HUDEP-2 (cell line): Measurements from ENCODE around the gene RASGEF1C.
"Not testable (repeated sequence)": the region's sequence is repeated elsewhere in the genome, so short reads cannot be mapped to it uniquely, and the experiment has no call there.

Experiments used
- DNase-seq, 76 experiments: peaks; one replicate each; lab custom pipeline; 2025; ENCODE audit not compliant: unreplicated experiment in 76 of 76; lab: John Stamatoyannopoulos, UW

RASGEF1C gene

DNA sequence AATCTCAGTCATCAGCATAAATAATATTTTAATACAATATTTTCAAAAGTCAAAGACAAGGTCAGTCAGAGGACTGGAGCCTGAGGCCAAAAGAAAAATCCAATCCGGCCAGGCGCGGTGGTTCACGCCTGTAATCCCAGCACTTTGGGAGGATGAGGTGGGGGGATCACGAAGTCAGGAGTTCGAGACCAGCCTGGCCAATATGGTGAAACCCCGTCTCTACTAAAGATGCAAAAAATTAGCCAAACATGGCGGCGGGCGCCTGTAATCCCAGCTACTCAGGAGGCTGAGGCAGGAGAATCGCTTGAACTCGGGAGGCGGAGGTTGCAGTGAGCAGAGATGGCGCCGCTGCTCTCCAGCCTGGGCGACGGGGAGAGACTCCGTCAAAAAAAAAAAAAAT, 119.4 kb downstream of the RASGEF1C start:
- not testable (repeated sequence) for DNase-seq

DNA sequence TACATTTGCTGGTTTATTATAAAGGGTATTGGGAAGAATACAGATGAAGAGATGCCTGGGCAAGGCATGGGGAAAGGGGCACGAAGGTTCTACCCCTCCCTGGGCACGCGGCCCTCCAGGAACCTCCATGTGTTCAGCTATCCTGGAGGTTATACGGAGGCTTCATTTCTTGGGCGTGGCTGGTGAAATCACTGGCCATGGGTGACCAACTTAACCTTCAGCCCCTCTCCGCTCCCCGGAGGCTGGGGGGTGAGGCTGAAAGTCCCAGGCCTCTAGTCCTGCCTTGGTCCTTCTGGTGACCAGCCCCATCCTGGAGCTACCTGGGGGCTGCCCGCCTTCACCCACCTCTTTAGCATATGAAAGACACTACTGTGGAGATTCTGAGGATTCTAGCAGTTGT, 120.5 kb downstream of the RASGEF1C start:
- no peak for DNase-seq

DNA sequence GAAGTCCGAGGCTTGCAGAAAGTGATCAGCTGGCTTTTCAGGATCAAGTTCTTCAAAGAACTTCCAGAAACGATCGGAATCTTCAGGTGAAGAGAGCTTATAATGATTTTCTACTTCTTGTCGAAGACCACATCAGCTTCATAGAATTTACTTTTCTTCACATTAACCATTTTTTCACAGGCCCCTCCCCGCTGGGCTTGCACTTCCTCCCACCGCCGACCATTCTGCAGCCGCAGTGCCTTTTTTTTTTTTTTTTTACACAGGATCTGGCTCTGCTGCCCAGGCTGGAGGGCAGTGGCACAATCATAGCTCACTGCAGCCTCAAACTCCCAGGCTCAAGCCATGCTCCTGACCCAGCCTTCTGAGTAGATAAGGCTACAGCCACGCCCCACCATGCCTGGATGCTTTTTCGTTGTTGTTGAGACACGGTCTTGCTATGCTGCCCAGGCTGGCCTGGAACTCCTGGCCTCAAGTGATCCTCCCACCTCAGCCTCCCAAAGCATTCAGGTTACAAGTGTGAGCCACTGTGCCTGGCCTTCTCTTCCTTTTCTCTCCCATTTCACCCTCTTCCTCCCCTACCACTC, 122.1 kb downstream of the RASGEF1C start:
- peak in 13 of 76 experiments; percentile 6 to 55 (median 22) for DNase-seq

DNA sequence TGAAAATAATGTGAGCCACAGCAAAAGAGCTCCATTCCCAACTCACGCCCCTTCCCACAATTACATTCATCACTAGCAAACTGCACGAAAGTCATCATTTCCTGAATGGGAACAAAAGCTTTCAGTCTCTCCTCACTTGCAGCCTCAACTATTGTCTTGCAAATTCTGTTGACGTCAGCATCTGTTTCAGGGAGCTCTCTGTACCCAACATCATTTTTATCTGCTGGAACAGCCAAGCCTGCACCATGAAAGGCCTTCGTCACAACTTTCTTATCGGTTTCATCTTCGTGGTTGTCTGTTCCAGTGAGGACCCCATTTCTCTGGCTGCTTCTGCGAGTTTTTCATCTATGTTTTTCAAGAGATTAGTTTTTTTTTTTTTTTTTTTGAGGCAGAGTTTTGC, 123.2 kb downstream of the RASGEF1C start:
- DNase-seq, result peak in 25 of 76 experiments; percentile 5 to 60 (median 27)

DNA sequence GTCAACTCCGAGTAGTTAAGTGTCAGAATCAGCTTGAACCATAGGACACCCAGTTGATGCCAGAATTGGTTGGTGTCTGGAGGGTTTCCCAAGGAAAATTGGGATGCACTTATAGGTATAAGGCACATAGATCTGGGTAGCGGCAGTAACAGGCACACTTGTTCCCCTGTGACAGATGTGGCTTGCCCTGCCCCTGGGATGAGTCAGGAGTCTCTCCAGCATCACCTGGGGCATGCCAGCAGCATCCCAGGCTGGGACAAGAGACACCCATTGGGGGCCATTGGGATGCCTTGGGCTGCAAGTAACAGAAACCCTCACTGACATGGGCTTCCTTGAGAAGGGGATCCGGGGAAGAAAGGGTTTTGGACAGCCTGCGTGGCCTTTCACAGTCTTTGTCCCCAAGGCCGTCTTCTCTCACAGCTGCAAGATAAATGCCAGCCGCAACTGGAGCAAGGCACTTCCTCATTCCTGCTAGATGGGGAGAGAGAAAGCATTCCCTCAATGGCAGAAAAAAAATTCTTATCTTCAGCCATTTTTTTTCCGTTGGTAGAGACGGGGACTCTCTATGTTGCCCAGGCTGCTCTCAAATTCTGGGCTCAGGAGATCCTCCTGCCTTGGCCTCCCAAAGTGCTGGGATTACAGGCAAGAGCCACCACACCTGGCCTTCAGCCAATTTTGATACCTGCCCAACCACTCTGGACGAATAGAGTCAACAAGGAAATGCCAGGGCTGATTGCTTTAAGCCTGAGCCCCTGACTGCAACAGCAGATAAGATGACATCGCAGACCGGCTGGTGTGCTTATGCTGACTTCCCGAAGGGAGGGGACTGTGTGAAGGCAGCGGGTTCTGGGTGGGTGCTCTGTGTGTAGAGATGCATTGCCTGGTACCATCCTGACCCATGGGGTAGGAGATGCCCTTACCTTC, 124.1 kb downstream of the RASGEF1C start:
- DNase-seq, result peak in 68 of 76 experiments; percentile 18 to 81 (median 54)

DNA sequence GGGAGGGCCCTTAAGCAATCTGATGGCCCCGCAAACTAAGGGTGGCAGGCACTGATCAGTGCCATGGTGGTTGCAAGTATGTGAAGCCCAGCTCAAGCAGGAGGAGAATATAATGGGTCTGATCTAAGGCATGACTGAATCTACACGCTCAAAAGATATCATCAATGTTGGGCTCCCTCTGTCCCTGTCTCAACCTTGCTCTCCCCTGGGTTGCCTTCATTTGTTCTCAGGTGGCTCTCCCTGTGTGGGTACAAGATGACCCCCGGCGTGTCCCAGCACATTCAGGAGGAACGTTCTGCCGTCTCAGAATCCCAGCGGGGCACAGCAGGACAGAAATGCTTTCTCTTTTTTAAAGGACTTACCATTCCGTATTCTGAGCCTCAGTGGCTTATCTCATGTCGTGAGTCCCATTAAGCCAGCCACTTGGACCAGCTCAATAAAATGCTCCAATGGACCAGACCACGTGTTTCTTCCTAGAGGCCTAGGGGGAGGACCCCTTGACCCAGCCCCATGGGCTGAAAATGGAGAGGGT, 125.4 kb downstream of the RASGEF1C start:
- no peak for DNase-seq

DNA sequence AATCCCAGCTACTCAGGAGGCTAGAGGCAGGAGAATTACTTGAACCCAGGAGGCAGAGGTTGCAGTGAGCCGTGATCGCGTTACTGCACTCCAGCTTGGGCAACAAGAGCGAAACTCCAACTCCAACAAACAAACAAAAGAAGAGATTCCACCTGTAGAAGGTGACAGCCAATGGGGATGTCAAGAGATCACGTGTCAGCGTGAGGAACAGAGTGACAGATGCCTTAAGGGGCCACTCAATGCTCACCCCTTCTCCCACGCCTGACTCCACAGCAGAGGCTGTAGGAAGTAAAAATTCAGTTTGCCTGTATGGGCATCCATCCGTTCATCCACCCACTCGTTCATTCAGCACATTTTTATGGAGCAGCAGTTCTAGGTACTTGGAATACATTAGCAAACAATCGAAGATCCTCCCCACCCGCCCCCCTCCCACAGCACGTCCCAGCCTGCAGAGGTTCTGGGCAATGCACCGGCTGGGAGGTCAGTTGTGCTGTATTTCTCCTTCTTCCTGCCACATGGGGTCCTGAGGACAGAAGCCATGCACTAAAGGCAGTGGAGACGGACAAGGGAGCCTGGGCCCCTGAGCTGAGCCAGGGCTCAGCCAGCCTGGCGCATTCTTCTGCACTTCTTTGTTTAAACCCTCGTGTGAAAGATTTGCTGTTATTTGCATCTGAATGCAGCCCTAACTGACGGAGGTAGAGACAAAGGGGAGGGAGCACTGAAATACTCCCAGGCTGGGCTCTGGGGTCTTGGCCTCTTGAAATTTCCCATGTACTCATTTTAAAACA, 126.2 kb downstream of the RASGEF1C start:
- no peak for DNase-seq

DNA sequence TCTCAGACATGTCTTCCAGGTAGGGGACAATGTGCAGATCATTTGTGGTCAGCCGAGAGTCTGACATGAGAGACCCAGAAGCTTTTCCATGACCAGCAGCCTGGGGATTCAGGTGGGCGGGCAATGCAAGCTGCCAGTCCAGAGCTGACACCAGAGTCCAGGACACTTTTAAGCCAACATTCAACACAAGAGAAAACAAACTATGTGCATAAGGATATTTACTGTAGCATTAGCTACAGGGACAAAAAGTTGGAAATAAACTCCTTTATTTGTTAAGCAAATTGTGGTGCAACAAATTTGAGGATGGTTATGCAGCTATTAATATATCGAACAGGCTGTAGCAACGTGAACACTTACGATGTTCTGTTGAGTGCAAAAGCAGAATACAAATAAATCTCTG, 127.5 kb downstream of the RASGEF1C start:
- no peak for DNase-seq

DNA sequence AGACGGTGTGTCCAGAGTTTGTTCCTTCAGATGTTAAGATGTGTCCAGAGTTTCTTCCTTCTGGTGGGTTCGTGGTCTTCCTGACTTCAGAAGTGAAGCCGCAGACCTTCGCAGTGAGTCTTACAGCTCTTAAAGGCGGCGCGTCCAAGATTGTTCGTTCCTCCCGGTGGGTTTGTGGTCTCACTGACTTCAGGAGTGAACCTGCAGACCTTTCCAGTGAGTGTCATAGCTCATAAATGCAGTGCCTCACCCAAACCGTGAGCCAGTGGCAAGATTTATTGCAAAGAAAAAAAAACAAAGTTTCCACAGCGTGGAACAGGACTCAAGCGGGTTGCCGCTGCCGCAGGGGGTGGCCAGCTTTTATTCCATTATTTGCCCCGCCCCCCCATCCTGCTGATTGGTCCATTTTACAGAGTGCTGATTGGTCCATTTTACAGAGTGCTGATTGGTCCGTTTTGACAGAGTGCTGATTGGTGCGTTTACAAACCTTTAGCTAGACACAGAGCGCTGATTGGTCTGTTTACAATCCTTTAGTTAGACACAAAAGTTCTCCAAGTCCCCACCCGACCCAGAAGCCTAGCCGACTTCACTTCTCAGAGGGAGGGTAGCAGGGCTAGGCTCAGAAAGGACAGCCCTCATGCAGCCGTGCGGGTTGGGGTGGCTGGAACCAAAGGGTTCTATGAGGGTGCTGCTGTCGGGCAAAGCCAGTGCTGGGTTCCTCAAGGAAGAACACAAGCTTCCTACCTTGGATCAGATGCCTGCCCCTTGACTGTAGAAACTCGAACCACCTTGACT, 128.3 kb downstream of the RASGEF1C start:
- DNase-seq, result no peak

DNA sequence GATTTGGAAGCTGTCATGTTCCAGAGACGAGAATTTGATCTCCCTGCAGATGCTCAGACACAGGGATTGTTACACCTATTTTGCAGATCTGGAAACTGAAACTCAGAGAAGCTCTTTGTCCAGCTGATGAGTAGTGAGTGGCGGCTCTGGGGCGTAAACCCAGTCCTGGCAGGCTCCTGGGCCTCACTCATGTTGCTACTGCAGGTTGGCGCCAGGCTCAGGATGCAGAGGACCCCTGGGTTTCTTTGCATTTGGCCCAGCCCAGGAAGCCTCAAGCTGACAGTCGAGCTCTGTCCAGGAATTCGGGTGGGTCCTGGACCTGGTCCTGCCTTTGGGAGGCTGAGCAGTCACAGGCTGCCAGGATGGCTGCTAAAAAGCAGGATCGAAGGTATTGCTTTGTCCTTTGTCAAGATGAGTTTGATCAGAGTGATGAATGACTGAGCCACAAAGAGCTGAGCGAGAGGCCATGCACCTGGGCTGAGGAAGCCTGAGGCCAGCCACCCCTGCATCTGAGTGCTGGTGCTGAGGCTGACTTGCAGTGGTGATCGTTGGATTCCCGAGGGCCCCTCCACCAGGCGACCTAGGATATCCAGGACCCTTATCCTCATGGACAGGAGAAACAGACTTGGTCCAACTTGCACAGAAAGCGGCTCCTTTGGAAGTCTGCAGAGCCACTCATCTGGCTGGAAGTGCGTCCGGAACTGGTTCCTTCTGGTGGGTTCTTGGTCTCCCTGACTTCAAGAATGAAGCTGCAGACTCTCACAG, 129.1 kb downstream of the RASGEF1C start:
- no peak for DNase-seq

DNA sequence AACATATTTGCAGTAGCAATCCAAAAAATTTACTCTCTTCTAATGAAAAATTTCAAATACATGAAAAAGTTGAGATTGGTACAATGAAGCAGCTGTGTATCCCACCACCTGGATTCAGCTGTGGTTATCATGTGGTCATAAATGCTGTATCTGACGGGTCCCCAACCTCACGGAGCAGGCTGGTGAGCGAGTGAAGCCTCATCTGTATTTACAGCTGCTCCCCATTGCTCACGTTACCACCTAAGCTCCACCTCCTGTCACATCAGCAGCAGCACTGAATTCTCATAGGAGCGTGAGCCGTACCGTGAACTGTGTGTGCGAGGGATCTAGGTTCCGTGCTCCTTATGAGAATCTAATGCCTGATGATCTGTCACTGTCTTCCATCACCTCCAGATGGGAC, 130.7 kb downstream of the RASGEF1C start:
- no peak for DNase-seq

DNA sequence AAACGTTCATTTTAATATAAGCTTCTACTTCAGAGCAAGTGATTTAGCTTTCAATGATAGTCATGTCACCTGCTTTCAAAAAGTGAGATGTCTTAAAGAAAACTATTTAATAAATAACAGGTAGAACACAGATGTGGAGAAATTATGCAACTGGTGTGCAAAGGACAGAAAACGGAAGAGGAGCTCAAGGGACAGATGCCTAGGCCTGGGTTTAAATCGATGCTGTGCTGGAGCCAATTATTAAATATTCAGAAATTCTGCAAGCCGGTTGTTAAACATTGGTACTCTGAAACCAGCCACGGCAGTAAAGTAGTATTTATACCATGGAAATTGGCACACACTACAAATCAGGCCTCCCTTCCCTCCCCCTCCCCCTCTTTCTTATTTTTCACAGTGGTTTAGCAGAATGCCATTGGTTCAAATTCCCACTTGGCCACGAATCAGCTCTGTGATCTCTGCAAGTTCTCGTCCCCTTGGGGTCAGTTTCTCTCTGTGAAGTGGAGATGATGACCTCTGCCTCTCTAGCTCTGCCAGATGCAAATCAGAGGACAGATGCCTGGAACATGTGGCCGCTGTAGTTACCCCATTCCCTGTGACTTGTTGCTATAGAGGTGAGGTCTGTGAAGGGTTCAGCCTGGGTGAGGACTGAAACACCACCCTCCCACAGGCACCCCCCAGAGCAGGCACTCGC, 131.3 kb downstream of the RASGEF1C start:
- DNase-seq, result no peak

DNA sequence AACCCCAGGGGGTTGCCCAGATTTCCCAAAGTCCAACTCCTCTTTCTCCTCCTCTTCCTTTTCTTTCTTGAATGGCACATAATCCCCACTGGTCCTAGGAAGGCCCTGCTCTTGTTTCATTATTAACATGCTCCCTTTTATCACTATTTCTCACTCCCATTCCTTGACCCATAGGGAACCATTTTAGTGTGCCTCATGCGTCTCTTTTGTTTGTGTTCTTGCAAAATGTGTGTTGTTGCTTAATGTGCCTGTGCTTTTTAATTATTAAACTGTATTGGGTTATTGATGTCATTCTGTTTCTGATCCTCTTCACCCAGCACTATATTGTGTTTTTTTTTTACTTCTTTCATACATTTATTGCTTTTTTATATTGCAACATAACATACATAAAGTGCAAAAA, 133.3 kb downstream of the RASGEF1C start:
- DNase-seq, result no peak

DNA sequence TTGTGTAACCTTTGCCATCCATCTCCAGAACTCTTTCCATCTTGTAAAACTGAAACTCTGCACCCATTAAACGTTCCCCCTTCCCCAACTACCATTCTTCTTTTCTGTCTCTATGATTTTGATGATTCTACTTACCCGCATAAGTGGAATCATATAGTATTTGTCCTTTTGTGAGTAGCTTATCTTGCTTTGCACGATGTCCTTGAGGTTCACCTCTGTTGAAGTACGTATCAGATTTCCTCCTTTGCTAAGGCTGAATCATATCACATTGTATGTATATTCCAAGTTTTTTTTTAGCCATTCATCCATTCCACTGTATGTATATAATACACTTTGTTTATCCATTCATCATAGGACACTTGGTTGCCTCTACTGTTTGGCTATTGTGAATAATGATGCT, 134.5 kb downstream of the RASGEF1C start:
- no peak for DNase-seq

DNA sequence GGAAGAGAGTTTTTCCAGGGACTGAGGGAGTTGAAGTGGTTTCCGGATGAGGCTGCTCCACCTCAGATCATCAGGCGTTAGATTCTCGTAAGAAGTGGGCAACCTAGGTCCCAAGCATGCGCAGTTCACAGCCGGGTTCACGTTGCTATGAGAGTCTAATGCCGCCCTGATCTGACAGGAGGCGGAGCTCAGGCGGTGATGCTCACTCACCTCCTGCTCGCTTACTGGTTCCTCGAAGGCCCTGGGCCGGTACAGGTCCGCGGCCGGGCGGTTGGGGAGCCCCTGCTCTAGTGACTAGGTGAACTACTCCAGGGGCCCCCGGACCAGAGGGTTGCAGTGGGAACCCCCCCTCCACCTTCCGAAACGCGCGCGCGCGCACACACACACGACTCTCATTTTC, 136.5 kb downstream of the RASGEF1C start:
- DNase-seq, result no peak

DNA sequence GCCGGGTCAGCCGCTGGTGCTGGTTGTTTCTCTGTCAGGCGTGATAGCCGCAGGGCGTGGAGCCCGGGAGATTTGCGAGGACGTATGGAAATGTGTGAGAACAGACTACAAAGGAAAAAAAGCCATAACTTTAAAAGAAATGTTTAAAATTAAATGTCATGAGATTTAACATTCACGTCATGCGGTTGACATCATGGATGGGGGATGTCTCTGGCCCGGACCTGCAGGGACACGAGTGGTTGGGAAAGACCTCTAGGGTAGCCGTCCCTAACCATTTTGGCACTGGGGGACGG, 136.8 kb downstream of the RASGEF1C start:
- DNase-seq, result no peak

DNA sequence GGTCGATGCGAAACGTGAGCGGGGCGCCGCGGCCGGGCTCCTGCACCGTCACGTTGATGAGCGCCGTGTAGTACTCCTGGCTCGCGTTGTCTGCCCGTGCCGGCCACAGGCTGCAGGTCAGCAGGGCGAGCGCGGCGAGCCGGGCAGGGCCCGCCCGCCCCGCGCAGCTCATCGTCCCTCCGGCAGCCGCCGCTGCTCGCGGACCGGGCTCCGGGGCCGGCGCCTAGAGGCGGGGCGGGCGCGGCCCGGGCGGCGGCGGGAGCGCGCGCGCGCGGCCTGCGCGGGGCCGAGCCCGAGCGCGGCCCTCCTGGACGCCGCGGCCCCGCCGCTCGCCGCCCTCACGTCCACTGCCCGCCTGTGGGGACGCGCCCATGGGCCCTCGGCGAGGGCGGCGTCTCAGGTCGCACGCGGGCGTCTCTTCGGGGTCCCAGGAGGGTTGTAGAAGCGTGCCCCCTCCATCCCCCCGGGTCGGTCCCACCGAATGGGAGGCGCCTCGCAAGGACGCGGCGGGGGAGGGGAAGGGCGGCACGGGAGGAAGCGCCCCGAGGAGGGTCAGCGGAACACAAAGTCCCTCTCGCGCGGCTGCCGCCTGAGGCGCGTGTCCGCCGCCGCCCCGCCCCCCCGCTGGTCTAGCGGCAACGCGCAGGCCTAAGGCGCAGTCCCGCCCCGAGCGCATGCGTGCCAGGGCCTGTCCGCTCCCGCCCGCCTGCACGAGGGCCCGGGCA, 137.3 kb downstream of the RASGEF1C start, which contains the start of gene RNF130:
Gene RNF130, minus strand, starts transcription at position 229 of the 725 bp plus-strand sequence. Its CDS starts 57 bp downstream, at position 172.
- peak in 74 of 76 experiments; percentile 11 to 94 (median 84) for DNase-seq
